Activated CD4-positive, alpha-beta memory T cell treated with anti-CD3 and anti-CD28 coated beads, Interleukin-2, amount 10 ng/mL, durations not matched to agents 7 days and 5 days (primary cell): ENCODE data around the gene RASL10A. TPM values are rescaled to one million over a fixed set of nuclear protein-coding genes. Genes with fewer than 3 reads are reported as not detected.

Experiments used
- CTCF ChIA-PET: fragments of 350-600 bp; sonication (Branson Sonifier 250); formaldehyde crosslinking; loops from one replicate; lab custom pipeline; 2021; ENCODE audit warnings: antibody characterized with exemption, inconsistent platforms; lab: Charles Lee
- POLR2A ChIA-PET: fragments of 350-600 bp; sonication (Branson Sonifier 250); formaldehyde crosslinking; loops from one replicate; lab custom pipeline; 2021; ENCODE audit warnings: antibody characterized with exemption; lab: Charles Lee
- DNase-seq: peaks from one replicate; pipeline ENCODE4 v3.0.0-alpha.2; 2020
- H3K27ac Mint-ChIP-seq: one replicate; pipeline ENCODE4 v1.8.0; 2021; ENCODE audit warnings: mild to moderate bottlenecking, mixed read lengths
- H3K27me3 Mint-ChIP-seq: one replicate; pipeline ENCODE4 v1.8.0; 2021; ENCODE audit warnings: mixed read lengths
- H3K36me3 Mint-ChIP-seq: one replicate; pipeline ENCODE4 v1.8.0; 2021; ENCODE audit warnings: low read depth, mixed read lengths
- H3K4me1 Mint-ChIP-seq: one replicate; pipeline ENCODE4 v1.8.0; 2021; ENCODE audit warnings: mixed read lengths
- H3K4me3 Mint-ChIP-seq: one replicate; pipeline ENCODE4 v1.8.0; 2021; ENCODE audit warnings: mild to moderate bottlenecking, mixed read lengths
- H3K9me3 Mint-ChIP-seq: one replicate; pipeline ENCODE4 v1.8.0; 2021; ENCODE audit warnings: mixed read lengths
- total RNA-seq, 2 experiments: library from RNA; stranded (reverse); gene quantifications; one replicate each; pipeline ENCODE4 v1.2.3, GENCODE V29; 2021

Gene RASL10A
- total RNA-seq, 2 experiments from 2014 or later = 0.38 to 0.78 TPM

DNA sequence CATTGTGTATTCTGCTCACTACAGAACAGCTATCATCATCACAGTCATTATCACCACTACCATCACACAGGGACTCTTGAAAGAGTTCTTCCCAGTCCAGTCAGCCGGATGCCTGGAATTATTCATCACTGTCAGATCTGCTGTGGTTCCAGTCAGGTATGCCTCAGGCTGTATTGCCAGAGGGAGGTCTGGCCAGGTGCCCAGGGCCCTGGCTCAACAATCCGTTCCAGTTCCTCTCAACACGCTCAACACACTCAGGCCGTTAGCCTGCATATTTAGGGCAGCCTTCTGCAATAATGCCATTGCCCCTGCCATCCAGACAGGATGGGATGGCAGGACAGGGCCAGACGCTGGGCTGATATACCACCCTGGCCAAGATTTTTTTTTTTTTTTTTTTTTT is 28.6 kb upstream of the RASL10A start:
- Mint-ChIP-seq H3K36me3 (peaks cover 61% of the 10 kb centered on the region), H3K9me3 (no peaks in the 10 kb centered on the region), H3K27me3 (no peaks in the 10 kb centered on the region), H3K27ac (peak overlapping the region; percentile 3), H3K4me1 (peaks cover 2% of the 10 kb centered on the region), H3K4me3 (no peak overlapping the region)
- POLR2A ChIA-PET = no interaction called here
- no peak for DNase-seq
- CTCF ChIA-PET = no interaction called here

DNA sequence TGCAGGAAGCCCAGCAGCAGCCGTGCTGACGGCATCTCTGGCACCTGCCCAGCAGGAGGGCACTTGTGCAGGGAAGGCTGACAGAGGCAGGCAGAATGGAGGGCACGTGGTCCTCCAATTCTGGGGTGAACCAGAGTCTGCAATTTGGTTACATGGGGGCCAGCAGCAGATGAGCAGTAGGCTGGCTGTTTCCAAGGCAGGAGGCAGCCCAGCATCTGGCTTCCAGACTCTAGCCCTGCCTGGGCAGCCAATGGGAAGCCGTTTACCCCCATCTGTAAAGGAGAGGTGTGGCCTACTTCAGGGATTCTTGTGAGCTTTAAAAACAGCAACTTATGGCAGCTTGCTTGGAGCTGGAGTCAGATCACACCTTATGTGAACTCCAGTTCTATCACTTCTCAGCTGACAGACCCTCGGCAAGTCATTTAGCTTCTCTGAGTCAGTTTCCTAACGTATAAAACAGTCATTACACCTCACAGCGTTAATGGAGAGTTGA is 27.9 kb upstream of the RASL10A start:
- H3K4me3 Mint-ChIP-seq = no peak overlapping the region
- CTCF ChIA-PET = no interaction called here
- H3K27me3 Mint-ChIP-seq = no peaks in the 10 kb centered on the region
- H3K27ac Mint-ChIP-seq = no peak overlapping the region
- H3K36me3 Mint-ChIP-seq = peaks cover 61% of the 10 kb centered on the region
- H3K9me3 Mint-ChIP-seq = no peaks in the 10 kb centered on the region
- no peak for DNase-seq
- peaks cover 2% of the 10 kb centered on the region for H3K4me1 Mint-ChIP-seq
- POLR2A ChIA-PET = no interaction called here

DNA sequence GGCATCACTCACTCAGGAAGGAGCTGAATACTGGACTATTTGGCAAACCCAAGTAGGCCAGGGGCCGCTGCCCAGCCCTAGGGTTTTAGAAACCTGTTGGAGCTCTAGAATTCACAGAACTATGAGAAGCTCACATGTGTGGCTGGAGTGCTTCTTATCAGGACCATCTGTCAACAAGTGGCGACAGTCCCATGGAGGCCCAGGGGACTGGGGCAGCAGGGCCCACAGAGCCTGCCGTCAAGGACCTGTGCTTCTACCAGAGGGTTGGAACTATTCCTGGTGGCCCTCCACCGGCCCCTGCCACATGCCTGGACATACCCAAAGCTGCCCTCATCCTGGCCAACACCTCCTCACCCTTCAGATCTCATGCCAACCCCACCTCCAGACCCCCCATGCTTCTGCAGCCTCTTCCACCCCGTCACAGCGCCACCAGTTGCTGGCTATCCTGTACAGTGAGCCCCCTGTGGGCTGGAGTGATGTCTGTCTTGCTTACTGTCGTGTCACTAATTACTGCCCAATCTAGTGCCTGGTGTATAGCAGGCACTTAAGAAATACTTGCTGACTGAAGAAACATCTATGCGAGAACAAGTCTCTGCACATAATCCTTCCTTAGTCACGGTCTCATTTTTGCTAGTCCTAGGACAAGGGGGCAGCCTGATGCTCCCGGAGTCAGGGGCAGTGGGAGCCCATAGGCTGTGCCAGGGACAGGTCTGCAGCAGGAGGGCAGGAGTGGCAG is 27.2 kb upstream of the RASL10A start:
- POLR2A ChIA-PET = no interaction called here
- Mint-ChIP-seq H3K27me3 (no peaks in the 10 kb centered on the region), H3K36me3 (peaks cover 62% of the 10 kb centered on the region), H3K27ac (peak overlapping the region; percentile 47), H3K4me3 (no peak overlapping the region), H3K9me3 (no peaks in the 10 kb centered on the region), H3K4me1 (peaks cover 2% of the 10 kb centered on the region)
- no peak for DNase-seq
- CTCF ChIA-PET = no interaction called here

DNA sequence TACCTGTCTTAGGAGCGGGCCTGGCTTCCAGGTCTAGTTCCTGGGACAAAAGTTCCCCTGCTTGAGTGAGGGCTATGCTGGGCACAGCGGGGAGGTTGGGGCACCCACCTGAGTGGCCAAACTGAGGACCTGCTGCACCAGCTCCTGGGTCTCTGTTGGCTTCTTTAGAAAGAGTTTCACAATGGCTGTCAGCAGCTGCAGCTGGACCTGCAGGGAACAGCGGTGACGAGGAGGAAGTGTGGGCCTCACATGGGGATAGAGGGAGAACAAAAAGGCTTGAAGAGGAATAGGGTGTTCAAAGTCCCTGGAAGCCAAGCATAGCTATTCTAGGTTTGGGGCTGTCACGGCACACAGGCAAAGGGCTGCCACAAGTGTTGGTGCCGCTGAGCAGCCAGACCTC is 26.7 kb upstream of the RASL10A start:
- CTCF ChIA-PET = no interaction called here

DNA sequence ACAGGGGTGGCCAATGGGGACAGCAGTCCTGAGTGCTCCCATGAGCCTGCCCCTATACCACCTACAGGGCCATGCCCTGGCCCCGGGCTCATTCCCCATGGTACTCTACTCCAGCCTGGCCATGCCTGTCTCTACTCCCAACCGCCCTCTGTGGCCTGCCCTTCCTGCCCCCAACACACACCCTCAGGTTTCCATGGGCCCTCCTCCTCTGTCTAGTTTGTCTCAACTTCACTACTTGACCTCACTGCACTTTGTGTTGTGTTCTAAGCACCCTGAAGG is 26.3 kb upstream of the RASL10A start:
- Mint-ChIP-seq H3K36me3 (peaks cover 60% of the 10 kb centered on the region), H3K27ac (no peak overlapping the region), H3K4me1 (peaks cover 2% of the 10 kb centered on the region), H3K9me3 (no peaks in the 10 kb centered on the region), H3K4me3 (no peak overlapping the region), H3K27me3 (no peaks in the 10 kb centered on the region)
- DNase-seq = no peak
- ChIA-PET POLR2A (no interaction called here), CTCF (no interaction called here)

More for the DNA sequence above, 26.7 kb upstream of the RASL10A start:
- DNase-seq = no peak
- Mint-ChIP-seq H3K36me3 (peaks cover 60% of the 10 kb centered on the region), H3K9me3 (no peaks in the 10 kb centered on the region), H3K4me1 (peaks cover 2% of the 10 kb centered on the region), H3K27me3 (no peaks in the 10 kb centered on the region), H3K4me3 (no peak overlapping the region), H3K27ac (no peak overlapping the region)
- POLR2A ChIA-PET = no interaction called here

DNA sequence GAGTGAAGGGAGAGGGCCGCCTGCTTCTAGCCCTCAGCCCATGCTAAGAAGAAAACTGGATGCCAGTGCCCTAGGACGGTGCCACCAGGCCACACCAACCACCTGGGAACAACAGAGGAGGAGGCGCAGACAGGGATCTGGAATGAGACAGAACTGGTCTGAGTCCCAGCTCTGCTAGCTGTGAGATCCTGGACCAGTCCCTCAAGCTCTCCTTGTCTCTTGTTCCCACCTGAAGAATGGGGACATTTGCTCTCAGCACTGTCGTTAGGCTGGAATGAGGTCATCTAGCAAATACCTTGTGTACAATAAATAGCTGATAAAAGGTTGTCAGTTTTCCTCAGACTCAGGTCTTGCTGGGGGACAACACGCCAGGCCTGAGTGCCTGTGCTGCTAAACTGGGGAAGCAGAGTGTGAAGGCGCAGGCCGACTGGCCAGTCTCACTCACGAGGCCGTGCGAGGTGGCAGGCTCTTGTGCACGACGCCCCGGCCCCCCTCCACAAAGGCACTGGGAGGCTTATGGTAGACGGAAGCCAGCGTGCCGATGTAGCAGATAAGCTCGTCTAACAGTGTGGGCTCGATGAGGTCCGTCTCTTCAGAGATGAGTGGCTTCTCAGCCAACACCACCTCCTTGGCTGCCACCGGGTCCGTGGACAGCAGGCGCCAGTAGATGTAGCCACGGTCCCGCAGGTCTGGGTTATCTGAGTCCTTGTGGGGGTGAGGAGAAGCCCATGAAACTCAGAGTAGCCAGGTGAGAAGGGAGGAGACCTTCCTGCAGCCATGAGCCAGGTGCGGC is 25.8 kb upstream of the RASL10A start:
- peaks cover 59% of the 10 kb centered on the region for H3K36me3 Mint-ChIP-seq
- H3K4me3 Mint-ChIP-seq = no peak overlapping the region
- no peaks in the 10 kb centered on the region for H3K27me3 Mint-ChIP-seq
- DNase-seq = no peak
- ChIA-PET CTCF (no interaction called here), POLR2A (no interaction called here)
- H3K9me3 Mint-ChIP-seq = no peaks in the 10 kb centered on the region
- H3K27ac Mint-ChIP-seq = no peak overlapping the region
- peaks cover 2% of the 10 kb centered on the region for H3K4me1 Mint-ChIP-seq

DNA sequence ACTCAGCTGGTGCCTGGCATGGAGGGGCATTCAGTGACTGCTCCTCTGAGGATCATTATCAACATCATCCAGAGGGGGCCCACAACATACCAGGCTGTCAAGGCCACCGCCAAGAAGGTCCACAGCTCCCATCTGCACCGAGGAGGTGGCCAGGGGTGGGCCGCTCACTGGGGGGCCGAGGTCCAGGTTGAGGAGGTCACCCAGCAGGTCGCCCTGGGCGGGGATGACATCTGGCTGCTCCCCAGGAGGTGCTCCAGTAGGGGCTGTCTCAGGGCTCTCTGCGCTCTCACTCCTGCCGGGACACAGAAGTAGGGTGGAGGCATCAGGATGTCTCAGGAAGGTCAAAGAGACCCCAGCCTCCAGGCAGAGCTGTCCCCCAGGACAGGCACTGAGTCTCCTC is 25.1 kb upstream of the RASL10A start:
- Mint-ChIP-seq H3K9me3 (no peaks in the 10 kb centered on the region), H3K4me3 (no peak overlapping the region), H3K4me1 (peaks cover 2% of the 10 kb centered on the region), H3K36me3 (peaks cover 61% of the 10 kb centered on the region), H3K27ac (no peak overlapping the region), H3K27me3 (no peaks in the 10 kb centered on the region)
- ChIA-PET CTCF (no interaction called here), POLR2A (no interaction called here)
- DNase-seq = no peak

DNA sequence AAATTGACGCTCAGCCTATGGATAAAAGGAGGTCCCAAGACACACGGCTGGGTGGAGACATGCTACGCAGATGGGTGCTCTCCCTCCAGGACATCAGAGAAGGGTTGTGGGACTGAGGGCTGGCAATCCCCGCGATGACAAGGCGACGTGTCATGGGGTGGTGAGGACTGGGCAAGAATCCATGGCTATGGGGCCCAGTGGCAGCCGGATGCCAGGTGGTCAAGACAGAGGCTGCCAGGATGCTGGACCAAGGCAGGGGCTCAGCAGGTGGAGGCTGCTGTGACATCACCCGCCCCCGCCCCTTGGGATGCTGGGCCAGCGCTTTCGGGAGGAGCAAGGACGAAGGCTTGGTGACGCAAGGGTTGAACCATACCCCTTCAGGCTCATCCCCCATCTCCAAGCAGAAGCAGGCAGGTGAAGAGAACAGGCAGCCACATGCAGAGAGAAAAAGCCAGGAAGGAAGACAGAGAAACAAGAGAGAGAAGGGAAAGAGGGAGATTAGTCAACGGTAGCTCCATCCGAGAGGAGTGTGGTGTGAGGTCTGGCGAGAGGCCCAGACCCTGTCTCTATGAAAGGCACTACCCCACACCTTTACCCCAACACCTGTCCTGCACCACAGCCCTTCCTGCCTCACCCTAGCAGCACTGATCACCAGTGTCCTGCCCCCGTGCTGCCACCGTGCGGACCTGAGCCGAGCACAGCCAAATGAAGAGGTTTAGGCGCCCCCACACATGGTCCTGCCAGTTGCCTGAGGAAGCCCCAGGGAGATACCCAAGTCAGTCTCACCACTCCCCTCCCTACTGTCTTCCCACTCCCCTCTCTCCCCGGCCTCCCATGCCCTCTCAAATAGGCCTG is 24.1 kb upstream of the RASL10A start:
- H3K27ac Mint-ChIP-seq = no peak overlapping the region
- H3K9me3 Mint-ChIP-seq = no peaks in the 10 kb centered on the region
- DNase-seq = no peak
- POLR2A ChIA-PET = no interaction called here
- CTCF ChIA-PET = no interaction called here
- H3K4me1 Mint-ChIP-seq = peaks cover 2% of the 10 kb centered on the region
- H3K36me3 Mint-ChIP-seq = peaks cover 65% of the 10 kb centered on the region
- no peak overlapping the region for H3K4me3 Mint-ChIP-seq
- H3K27me3 Mint-ChIP-seq = no peaks in the 10 kb centered on the region

DNA sequence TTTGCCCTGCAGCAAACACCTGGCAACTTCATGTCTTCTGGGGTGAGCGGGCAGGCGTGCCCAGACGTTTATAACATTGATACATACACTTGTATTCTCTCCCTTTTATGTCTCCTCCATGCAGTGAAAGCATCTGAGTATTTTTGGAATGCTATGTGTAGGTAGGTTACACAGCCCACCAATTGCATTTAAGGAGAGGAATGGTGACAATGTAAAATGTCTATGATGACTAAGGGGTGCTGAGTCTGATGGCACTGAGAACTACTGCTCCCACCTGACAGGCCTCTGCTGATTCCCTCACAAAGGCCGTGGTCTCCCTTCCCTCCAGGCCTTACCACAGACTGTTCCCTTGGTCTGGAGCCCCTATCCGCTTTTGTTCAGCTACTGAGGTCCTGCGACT is 22.9 kb upstream of the RASL10A start:
- no peaks in the 10 kb centered on the region for H3K4me1 Mint-ChIP-seq
- no peaks in the 10 kb centered on the region for H3K27me3 Mint-ChIP-seq
- CTCF ChIA-PET = no interaction called here
- DNase-seq = no peak
- peaks cover 63% of the 10 kb centered on the region for H3K36me3 Mint-ChIP-seq
- H3K27ac Mint-ChIP-seq = no peak overlapping the region
- POLR2A ChIA-PET = no interaction called here
- no peaks in the 10 kb centered on the region for H3K9me3 Mint-ChIP-seq
- H3K4me3 Mint-ChIP-seq = no peak overlapping the region

DNA sequence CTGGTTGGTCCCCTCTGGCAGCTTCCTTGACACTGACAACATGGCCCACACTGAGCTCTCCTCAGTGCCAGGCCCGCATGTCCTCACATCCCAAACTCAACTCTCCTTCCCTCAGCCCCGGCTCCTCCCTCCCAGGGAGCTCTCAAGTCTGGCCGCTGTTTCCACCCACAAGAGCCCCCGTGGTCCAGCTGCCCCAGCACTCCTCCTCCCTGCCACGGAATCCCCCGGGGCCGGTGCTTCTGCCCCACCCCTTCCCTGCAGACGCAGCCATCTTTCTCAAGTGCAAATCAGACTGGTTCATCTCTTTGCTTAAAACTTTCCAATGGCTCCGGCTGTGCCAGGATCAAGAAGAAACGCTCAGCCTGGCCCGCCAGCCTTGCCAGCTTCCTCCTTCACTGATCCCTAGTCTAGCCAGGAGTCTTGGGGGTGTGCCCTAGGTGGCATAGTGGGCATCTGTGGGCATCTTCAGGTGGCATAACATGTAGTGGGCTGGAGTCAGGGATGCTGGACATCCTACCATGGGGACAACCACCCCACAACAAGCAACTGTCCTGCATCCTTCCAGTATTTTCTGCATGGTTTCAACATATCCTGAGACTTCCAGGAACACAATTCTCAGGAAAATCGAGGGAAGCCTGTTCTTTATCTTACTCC is 22.3 kb upstream of the RASL10A start:
- POLR2A ChIA-PET = no interaction called here
- CTCF ChIA-PET = interaction anchor here (1.1 kb wide), 1 partner anchor 24 kb away, joined by 3 read pairs; no protein-coding TSS in a partner anchor
- no peak for DNase-seq
- no peaks in the 10 kb centered on the region for H3K9me3 Mint-ChIP-seq
- no peak overlapping the region for H3K27ac Mint-ChIP-seq
- H3K4me1 Mint-ChIP-seq = no peaks in the 10 kb centered on the region
- H3K4me3 Mint-ChIP-seq = no peak overlapping the region
- H3K36me3 Mint-ChIP-seq = peaks cover 61% of the 10 kb centered on the region
- no peaks in the 10 kb centered on the region for H3K27me3 Mint-ChIP-seq

DNA sequence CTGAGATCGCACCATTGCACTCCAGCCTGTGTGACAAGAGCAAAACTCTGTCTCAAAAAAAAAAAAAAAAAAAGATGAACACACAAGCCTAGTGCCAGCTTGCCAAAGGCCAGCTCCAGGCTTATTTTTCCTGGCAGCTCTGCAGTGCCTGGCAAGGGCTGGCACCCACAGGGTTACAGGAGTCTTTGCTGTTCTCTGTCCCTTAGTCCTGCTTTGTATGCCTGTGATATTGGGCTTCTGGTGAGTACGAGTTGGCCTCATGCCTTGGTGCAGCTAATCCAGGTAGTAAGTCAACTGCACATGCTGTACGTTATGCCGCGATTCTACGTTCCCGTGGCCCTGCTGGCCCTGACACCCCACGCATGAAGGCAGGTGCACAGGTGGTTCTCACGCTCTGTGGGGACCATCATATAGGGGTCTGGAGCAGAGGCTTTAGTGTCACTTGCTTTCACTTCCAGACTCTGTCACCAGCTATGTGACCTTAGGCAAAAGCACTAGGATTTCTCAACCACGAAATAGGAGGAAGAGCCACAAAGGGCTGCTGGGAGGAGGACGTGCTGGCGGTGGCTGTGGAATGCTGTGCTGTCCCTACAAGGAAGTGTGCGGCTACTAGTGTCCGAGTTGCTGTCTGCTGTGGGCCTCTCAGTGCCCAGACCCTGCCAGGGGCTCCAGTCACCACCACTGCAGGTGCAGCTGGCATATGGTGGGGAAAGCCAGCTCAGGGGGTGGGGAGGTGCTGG is 21.4 kb upstream of the RASL10A start:
- Mint-ChIP-seq H3K36me3 (peaks cover 56% of the 10 kb centered on the region), H3K27me3 (no peaks in the 10 kb centered on the region), H3K9me3 (no peaks in the 10 kb centered on the region), H3K4me1 (no peaks in the 10 kb centered on the region), H3K4me3 (no peak overlapping the region), H3K27ac (no peak overlapping the region)
- no peak for DNase-seq
- ChIA-PET POLR2A (no interaction called here), CTCF (interaction anchor here (0.7 to 1.1 kb wide), 2 partner anchors 24 to 578 kb away, joined by 3 read pairs; no protein-coding TSS in a partner anchor)

DNA sequence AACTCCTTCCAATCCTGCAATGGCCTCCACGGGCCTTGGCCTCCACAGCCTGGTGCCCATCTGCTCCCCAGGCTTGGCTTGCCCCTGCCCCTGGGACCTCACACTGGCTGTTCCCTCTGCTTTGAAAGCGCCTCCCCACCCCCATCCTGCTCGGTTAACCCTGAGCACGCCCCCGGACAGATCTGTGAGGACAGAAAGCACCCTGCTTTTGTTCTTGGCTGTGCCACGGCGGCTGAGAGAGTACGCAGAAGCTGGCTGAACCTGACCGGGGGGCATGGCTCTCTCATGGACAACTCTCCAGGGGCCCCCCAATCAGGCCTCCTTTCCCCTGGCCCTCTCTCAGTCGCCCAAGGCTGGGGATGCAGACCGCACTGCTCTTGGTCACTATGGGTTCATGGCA is 20.2 kb upstream of the RASL10A start:
- no peaks in the 10 kb centered on the region for H3K4me1 Mint-ChIP-seq
- CTCF ChIA-PET = no interaction called here

More for the DNA sequence above, 20.2 kb upstream of the RASL10A start:
- H3K27me3 Mint-ChIP-seq = no peaks in the 10 kb centered on the region
- H3K36me3 Mint-ChIP-seq = peaks cover 51% of the 10 kb centered on the region
- H3K9me3 Mint-ChIP-seq = no peaks in the 10 kb centered on the region
- no peak overlapping the region for H3K27ac Mint-ChIP-seq
- POLR2A ChIA-PET = no interaction called here
- DNase-seq = no peak
- H3K4me3 Mint-ChIP-seq = no peak overlapping the region
